HepG2 (cell line): ENCODE results near the gene MPPE1. TPM values are rescaled to one million over a fixed set of nuclear protein-coding genes. Genes with fewer than 3 reads are reported as not detected.

ENCODE experiments used
- ATAC-seq: fragments of 200-7000 bp; cut with Tn5 transposase; 3 replicates; pipeline ENCODE4 v1.9.1; 2020; ENCODE audit warnings: mild to moderate bottlenecking, moderate library complexity
- BruUV-seq: library from RNA; stranded (reverse); fragments of 400-500 nt; replicated peaks from 2 replicates; lab custom pipeline; 2021; lab: Mats Ljungman, UMichigan
- CTCF ChIA-PET: fragments of 300-600 bp; formaldehyde crosslinking; extraction: SDS; loops from one replicate; lab custom pipeline; 2021; ENCODE audit warnings: low total read pairs, inconsistent platforms, low intra/inter-chr PET ratio; lab: Yijun Ruan, JAX
- POLR2A ChIA-PET: fragments of 350-600 bp; sonication (Branson Sonifier 250); formaldehyde crosslinking; loops from one replicate; lab custom pipeline; 2020; ENCODE audit warnings: antibody characterized with exemption, inconsistent platforms; lab: Yijun Ruan, JAX
- DNase-seq: peaks from one replicate; pipeline ENCODE4 v3.0.0-alpha.2; 2015; ENCODE audit warnings: low spot score
- FAIRE-seq: peaks from 3 replicates; lab custom pipeline; 2011; peaks lifted over from hg19 to GRCh38; lab: Jason Lieb, UNC
- H2AFZ ChIP-seq: one replicate; pipeline ENCODE4 v1.6.1; 2011; ENCODE audit warnings: low read length, inconsistent platforms
- H3K27ac ChIP-seq: fragments of 300-600 bp; 3 replicates; pipeline ENCODE4 v1.8.0; 2011; ENCODE audit warnings: mixed run types, mild to moderate bottlenecking, mixed read lengths, low read length, inconsistent platforms; ENCODE audit not compliant: insufficient read depth; ENCODE audit errors: extremely low read length
- H3K27me3 ChIP-seq, 2 experiments: fragments of 200-600 bp in 1 of 2; 2 replicates in 1 of 2; 3 replicates in 1 of 2; pipeline versions ENCODE4 v1.6.0 to v1.8.0; 2011; ENCODE audit warnings: low read length in 2 of 2, mild to moderate bottlenecking in 2 of 2, moderate library complexity in 2 of 2, inconsistent platforms in 1 of 2; ENCODE audit not compliant: insufficient read depth in 2 of 2, control insufficient read depth in 1 of 2
- H3K36me3 ChIP-seq, 2 experiments: fragments of 200-600 bp in 1 of 2; replicated peaks in 1 of 2; 2 replicates in 1 of 2; 3 replicates in 1 of 2; pipeline versions ENCODE4 v1.5.1 to v1.8.0; 2011; ENCODE audit warnings: low read length in 2 of 2, inconsistent platforms in 1 of 2; ENCODE audit not compliant: insufficient read depth in 2 of 2, control insufficient read depth in 1 of 2
- H3K4me1 ChIP-seq: 2 replicates; pipeline ENCODE4 v1.5.1; 2012; ENCODE audit warnings: low read length, inconsistent platforms; ENCODE audit not compliant: insufficient read depth
- H3K4me2 ChIP-seq: 2 replicates; pipeline ENCODE4 v1.6.0; 2011; ENCODE audit warnings: low read depth, low read length, inconsistent platforms
- H3K4me3 ChIP-seq, 3 experiments: fragments of 200-600 bp in 1 of 3; sonication (generic), shearing (Covaris generic) in 1 of 3; replicated peaks in 1 of 3; 2 replicates each; pipeline ENCODE4 v1.5.1; 2011 to 2016; ENCODE audit warnings: low read length in 3 of 3, inconsistent platforms in 2 of 3, low read depth in 2 of 3, mild to moderate bottlenecking in 2 of 3, control low read depth in 1 of 3, mixed read lengths in 1 of 3; ENCODE audit not compliant: insufficient read depth in 1 of 3
- H3K79me2 ChIP-seq: one replicate; pipeline ENCODE4 v1.6.1; 2011; ENCODE audit warnings: low read length, inconsistent platforms; ENCODE audit not compliant: insufficient read depth
- H3K9ac ChIP-seq: 2 replicates; pipeline ENCODE4 v1.6.0; 2011; ENCODE audit warnings: mild to moderate bottlenecking, low read depth, low read length, inconsistent platforms; ENCODE audit not compliant: insufficient read depth
- H3K9me3 ChIP-seq: 2 replicates; pipeline ENCODE4 v1.5.1; 2012; ENCODE audit warnings: mild to moderate bottlenecking, low read length
- H4K20me1 ChIP-seq: 2 replicates; pipeline ENCODE4 v1.6.0; 2011; ENCODE audit warnings: inconsistent platforms, mild to moderate bottlenecking, low read length, moderate library complexity; ENCODE audit not compliant: insufficient read depth
- ETV5 ChIP-seq: IDR thresholded peaks from 2 replicates; pipeline ENCODE4 v1.6.1; 2018; ENCODE audit warnings: missing biosample characterization, missing genetic modification reagents, inconsistent platforms, borderline replicate concordance
- RFX5 ChIP-seq: IDR thresholded peaks from 2 replicates; pipeline ENCODE4 v1.6.1; 2011; ENCODE audit warnings: low read depth, low read length, improper control_type of control experiment
- ZBTB7A ChIP-seq: sonication (generic); formaldehyde crosslinking; IDR thresholded peaks from 2 replicates; pipeline ENCODE4 v1.8.0; 2022; ENCODE audit warnings: mild to moderate bottlenecking, missing genetic modification reagents
- ZNF367 ChIP-seq: sonication (generic); formaldehyde crosslinking; IDR thresholded peaks from 2 replicates; pipeline ENCODE4 v1.4.0; 2020; ENCODE audit warnings: missing genetic modification reagents, borderline replicate concordance
- ZNF564 ChIP-seq: sonication (generic); formaldehyde crosslinking; IDR thresholded peaks from 2 replicates; pipeline ENCODE4 v1.8.1; 2023; ENCODE audit warnings: mild to moderate bottlenecking, missing genetic modification reagents
- WGBS: methylation state at CpG from one replicate; pipeline ENCODE4 v1.1.6; 2017; ENCODE audit warnings: low lambda C conversion rate; 5-methylcytosine and 5-hydroxymethylcytosine counted together
- in situ Hi-C: cut with HindIII; loops from 2 replicates; pipeline ENCODE4 v1.10.0; 2017; ENCODE audit warnings: low pct_unique_long_range_greater_than_20kb; ENCODE audit not compliant: extremely low pct_ligation_motif_present
- intact Hi-C: fragments of 100-400 bp; cut with micrococcal nuclease; formaldehyde crosslinking; loops from one replicate; pipeline ENCODE4 v1.10.0; 2022; ENCODE audit not compliant: unreplicated experiment
- polyA plus RNA-seq, 8 experiments: library from polyadenylated mRNA; depleted of rRNA in 3 of 8; stranded (reverse) in 7 of 8; unstranded in 1 of 8; fragments of >200 nt; fragmentation: Illumina TruSeq in 4 of 8; extraction: Trizol in 4 of 8; gene quantifications; 2 replicates each; pipeline versions ENCODE4 v1.2.1 to v1.2.3, GENCODE V29; 2011 to 2016; ENCODE audit warnings: low read depth in 4 of 8, missing spikeins in 1 of 8, mixed read lengths in 1 of 8; ENCODE audit not compliant: insufficient read depth in 1 of 8
- total RNA-seq, 5 experiments: library from RNA; depleted of rRNA; stranded (reverse); fragments of >200 nt; fragmentation: Illumina TruSeq; extraction: Trizol; gene quantifications; 2 replicates each; pipeline ENCODE4 v1.2.3, GENCODE V29; 2016; ENCODE audit warnings: low read depth in 1 of 5
- TF ChIP-seq, protein P1 (sequence below), 2 experiments: fragments of 450-650 bp in 1 of 2; sonication (generic) in 1 of 2; formaldehyde crosslinking in 1 of 2; IDR thresholded peaks; 2 replicates each; pipeline versions ENCODE4 v1.6.1 to v1.8.0; 2016 to 2022; ENCODE audit warnings: antibody characterized with exemption in 1 of 2, mild to moderate bottlenecking in 1 of 2, missing genetic modification reagents in 1 of 2
- TF ChIP-seq, protein P2 (sequence below): fragments of 450-650 bp; IDR thresholded peaks from 2 replicates; pipeline ENCODE4 v1.6.1; 2017; ENCODE audit warnings: mild to moderate bottlenecking
- TF ChIP-seq, protein P3 (sequence below): sonication (generic); formaldehyde crosslinking; IDR thresholded peaks from 2 replicates; pipeline ENCODE4 v1.5.0; 2020; ENCODE audit warnings: mild to moderate bottlenecking, missing genetic modification reagents

Gene MPPE1
- total and polyA plus RNA-seq, 2 of the 13 experiments (the other 11 are each of a cell fraction or from before 2014, with no cell fraction given): 9.6 to 11.9 TPM

DNA sequence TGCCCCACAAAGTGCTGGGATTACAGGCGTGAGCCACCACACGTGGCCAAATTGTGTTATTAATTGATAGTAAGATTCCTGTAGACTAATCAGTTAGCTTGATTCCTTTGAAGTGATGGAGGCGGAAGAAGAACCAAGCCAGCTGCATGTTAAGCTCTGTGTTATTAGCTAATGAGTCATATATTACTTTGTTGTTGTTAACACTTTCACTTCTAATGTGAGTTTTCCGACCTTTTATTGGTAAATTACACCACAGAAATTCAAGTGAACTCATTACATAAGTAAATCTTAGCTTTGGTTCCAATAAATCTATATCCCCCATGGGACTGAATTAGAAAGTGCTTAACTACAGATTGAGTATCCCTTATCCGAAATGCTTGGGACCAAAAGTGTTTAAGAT lies 36.6 kb downstream of the MPPE1 start (continued):
- TF ChIP-seq, protein P1, sequence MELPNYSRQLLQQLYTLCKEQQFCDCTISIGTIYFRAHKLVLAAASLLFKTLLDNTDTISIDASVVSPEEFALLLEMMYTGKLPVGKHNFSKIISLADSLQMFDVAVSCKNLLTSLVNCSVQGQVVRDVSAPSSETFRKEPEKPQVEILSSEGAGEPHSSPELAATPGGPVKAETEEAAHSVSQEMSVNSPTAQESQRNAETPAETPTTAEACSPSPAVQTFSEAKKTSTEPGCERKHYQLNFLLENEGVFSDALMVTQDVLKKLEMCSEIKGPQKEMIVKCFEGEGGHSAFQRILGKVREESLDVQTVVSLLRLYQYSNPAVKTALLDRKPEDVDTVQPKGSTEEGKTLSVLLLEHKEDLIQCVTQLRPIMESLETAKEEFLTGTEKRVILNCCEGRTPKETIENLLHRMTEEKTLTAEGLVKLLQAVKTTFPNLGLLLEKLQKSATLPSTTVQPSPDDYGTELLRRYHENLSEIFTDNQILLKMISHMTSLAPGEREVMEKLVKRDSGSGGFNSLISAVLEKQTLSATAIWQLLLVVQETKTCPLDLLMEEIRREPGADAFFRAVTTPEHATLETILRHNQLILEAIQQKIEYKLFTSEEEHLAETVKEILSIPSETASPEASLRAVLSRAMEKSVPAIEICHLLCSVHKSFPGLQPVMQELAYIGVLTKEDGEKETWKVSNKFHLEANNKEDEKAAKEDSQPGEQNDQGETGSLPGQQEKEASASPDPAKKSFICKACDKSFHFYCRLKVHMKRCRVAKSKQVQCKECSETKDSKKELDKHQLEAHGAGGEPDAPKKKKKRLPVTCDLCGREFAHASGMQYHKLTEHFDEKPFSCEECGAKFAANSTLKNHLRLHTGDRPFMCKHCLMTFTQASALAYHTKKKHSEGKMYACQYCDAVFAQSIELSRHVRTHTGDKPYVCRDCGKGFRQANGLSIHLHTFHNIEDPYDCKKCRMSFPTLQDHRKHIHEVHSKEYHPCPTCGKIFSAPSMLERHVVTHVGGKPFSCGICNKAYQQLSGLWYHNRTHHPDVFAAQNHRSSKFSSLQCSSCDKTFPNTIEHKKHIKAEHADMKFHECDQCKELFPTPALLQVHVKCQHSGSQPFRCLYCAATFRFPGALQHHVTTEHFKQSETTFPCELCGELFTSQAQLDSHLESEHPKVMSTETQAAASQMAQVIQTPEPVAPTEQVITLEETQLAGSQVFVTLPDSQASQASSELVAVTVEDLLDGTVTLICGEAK (IDR thresholded peaks at IDR 0.05): no peak
- TF ChIP-seq, protein P1 (CRISPR knock-in tag; IDR thresholded peaks at IDR 0.05): no peak
- no peak for TF ChIP-seq ZNF564 (CRISPR knock-in tag)

GRCh38 chr18:11868230-11868629 lies 39.9 kb downstream of the MPPE1 start:
- DNase-seq (no peak), FAIRE-seq (no peak), ATAC-seq (no peak)
- BruUV-seq: no TSS peak
- Histone ChIP-seq H3K79me2 (no peaks in the 10 kb centered on the region), H3K4me1 (peaks cover 12% of the 10 kb centered on the region), H2AFZ (no peak overlapping the region), H3K36me3 (no peaks in the 10 kb centered on the region), H3K9me3 (no peaks in the 10 kb centered on the region), H3K9ac (no peak overlapping the region), H3K4me2 (no peak overlapping the region), H4K20me1 (no peaks in the 10 kb centered on the region), H3K4me3 (no peak overlapping the region), H3K27me3 (no peaks in the 10 kb centered on the region), H3K27ac (no peak overlapping the region)
- intact Hi-C loops: no loop called here
- ChIA-PET CTCF (no interaction called here), POLR2A (no interaction called here)
- in situ Hi-C loops: no loop called here
- WGBS: 94% methylated on average over 8 of the region's 8 CpGs
- TF ChIP-seq, protein P2, sequence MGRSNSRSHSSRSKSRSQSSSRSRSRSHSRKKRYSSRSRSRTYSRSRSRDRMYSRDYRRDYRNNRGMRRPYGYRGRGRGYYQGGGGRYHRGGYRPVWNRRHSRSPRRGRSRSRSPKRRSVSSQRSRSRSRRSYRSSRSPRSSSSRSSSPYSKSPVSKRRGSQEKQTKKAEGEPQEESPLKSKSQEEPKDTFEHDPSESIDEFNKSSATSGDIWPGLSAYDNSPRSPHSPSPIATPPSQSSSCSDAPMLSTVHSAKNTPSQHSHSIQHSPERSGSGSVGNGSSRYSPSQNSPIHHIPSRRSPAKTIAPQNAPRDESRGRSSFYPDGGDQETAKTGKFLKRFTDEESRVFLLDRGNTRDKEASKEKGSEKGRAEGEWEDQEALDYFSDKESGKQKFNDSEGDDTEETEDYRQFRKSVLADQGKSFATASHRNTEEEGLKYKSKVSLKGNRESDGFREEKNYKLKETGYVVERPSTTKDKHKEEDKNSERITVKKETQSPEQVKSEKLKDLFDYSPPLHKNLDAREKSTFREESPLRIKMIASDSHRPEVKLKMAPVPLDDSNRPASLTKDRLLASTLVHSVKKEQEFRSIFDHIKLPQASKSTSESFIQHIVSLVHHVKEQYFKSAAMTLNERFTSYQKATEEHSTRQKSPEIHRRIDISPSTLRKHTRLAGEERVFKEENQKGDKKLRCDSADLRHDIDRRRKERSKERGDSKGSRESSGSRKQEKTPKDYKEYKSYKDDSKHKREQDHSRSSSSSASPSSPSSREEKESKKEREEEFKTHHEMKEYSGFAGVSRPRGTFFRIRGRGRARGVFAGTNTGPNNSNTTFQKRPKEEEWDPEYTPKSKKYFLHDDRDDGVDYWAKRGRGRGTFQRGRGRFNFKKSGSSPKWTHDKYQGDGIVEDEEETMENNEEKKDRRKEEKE: no peak
- TF ChIP-seq, protein P3, sequence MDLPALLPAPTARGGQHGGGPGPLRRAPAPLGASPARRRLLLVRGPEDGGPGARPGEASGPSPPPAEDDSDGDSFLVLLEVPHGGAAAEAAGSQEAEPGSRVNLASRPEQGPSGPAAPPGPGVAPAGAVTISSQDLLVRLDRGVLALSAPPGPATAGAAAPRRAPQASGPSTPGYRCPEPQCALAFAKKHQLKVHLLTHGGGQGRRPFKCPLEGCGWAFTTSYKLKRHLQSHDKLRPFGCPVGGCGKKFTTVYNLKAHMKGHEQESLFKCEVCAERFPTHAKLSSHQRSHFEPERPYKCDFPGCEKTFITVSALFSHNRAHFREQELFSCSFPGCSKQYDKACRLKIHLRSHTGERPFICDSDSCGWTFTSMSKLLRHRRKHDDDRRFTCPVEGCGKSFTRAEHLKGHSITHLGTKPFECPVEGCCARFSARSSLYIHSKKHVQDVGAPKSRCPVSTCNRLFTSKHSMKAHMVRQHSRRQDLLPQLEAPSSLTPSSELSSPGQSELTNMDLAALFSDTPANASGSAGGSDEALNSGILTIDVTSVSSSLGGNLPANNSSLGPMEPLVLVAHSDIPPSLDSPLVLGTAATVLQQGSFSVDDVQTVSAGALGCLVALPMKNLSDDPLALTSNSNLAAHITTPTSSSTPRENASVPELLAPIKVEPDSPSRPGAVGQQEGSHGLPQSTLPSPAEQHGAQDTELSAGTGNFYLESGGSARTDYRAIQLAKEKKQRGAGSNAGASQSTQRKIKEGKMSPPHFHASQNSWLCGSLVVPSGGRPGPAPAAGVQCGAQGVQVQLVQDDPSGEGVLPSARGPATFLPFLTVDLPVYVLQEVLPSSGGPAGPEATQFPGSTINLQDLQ: no peak
- TF ChIP-seq ETV5 (CRISPR knock-in tag) (no peak), RFX5 (no peak), ZBTB7A (CRISPR knock-in tag) (no peak), ZNF367 (no peak)
